MCF 10A (cell line): ENCODE measurements around the gene SIRT4. TPM values are rescaled to one million over a fixed set of nuclear protein-coding genes. Genes with fewer than 3 reads are reported as not detected.

Source experiments
- BruUV-seq: library from RNA; stranded (reverse); fragments of 400-500 nt; replicated peaks from 2 replicates; lab custom pipeline; 2021; lab: Mats Ljungman, UMichigan
- CTCF ChIA-PET: fragments of 300-600 bp; sonication (Branson Sonifier 250); formaldehyde crosslinking; extraction: SDS; loops from one replicate; lab custom pipeline; 2021; ENCODE audit warnings: antibody characterized with exemption, inconsistent platforms; lab: Yijun Ruan, JAX
- POLR2A ChIA-PET: fragments of 300-600, 350-650 bp; sonication (Branson Sonifier 250); formaldehyde crosslinking; extraction: SDS; loops from one replicate; lab custom pipeline; 2020; ENCODE audit warnings: antibody characterized with exemption, inconsistent platforms; lab: Yijun Ruan, JAX
- DNase-seq: peaks from one replicate; pipeline ENCODE4 v3.0.0-alpha.2; 2018; ENCODE audit not compliant: unreplicated experiment
- H3K27ac Mint-ChIP-seq: one replicate; pipeline ENCODE4 v1.8.0; 2022; ENCODE audit warnings: mild to moderate bottlenecking, low read depth, mixed read lengths; ENCODE audit not compliant: unreplicated experiment
- H3K27me3 Mint-ChIP-seq: one replicate; pipeline ENCODE4 v1.8.0; 2022; ENCODE audit warnings: mixed read lengths; ENCODE audit not compliant: insufficient read depth, unreplicated experiment
- H3K36me3 Mint-ChIP-seq: one replicate; pipeline ENCODE4 v1.8.0; 2022; ENCODE audit warnings: mild to moderate bottlenecking, moderate library complexity, mixed read lengths; ENCODE audit not compliant: insufficient read depth, unreplicated experiment
- H3K4me1 Mint-ChIP-seq: one replicate; pipeline ENCODE4 v1.8.0; 2022; ENCODE audit warnings: mixed read lengths; ENCODE audit not compliant: insufficient read depth, unreplicated experiment
- H3K4me3 Mint-ChIP-seq: one replicate; pipeline ENCODE4 v1.8.0; 2022; ENCODE audit warnings: mild to moderate bottlenecking, moderate library complexity, mixed read lengths; ENCODE audit not compliant: unreplicated experiment
- H3K9me3 Mint-ChIP-seq: one replicate; pipeline ENCODE4 v1.8.0; 2022; ENCODE audit warnings: mixed read lengths; ENCODE audit not compliant: unreplicated experiment
- intact Hi-C: fragments of 100-400 bp; cut with micrococcal nuclease; formaldehyde crosslinking; loops from 2 replicates; pipeline ENCODE4 v1.14.1; 2022
- total RNA-seq: library from RNA; stranded (reverse); gene quantifications from 2 replicates; pipeline ENCODE4 v1.2.3, GENCODE V29; 2022
- TF ChIP-seq, protein P1 (sequence below): fragments of 200-600 bp; IDR thresholded peaks from one replicate; pipeline ENCODE4 v1.8.0; 2022; ENCODE audit warnings: antibody characterized with exemption, mild to moderate bottlenecking; ENCODE audit not compliant: unreplicated experiment

Gene SIRT4
- total RNA-seq, 1 experiment from 2014 or later = 0.61 TPM

DNA sequence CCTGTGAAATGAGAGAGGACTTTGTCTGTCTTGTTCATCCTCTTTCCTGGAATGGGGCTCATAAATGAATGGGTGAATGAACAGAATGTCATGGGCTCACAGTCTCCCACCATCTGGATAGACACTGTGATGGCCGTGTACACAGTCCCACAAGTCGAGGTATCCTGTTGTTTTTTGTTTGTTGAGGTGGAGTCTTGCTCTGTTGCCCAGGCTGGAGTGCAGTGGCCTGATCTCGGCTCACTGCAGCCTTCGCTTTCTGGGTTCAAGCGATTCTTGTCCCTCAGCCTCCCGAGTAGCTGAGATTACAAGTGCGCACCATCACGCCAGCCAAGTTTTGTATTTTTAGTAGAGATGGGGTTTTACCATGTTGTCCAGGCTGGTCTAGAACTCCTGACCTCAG is 41.6 kb downstream of the SIRT4 start:
- ChIA-PET POLR2A (interaction anchor here (1.4 kb wide), 1 partner anchor 21 kb away, joined by 4 read pairs; no protein-coding TSS in a partner anchor), CTCF (no interaction called here)
- TF ChIP-seq, protein P1, sequence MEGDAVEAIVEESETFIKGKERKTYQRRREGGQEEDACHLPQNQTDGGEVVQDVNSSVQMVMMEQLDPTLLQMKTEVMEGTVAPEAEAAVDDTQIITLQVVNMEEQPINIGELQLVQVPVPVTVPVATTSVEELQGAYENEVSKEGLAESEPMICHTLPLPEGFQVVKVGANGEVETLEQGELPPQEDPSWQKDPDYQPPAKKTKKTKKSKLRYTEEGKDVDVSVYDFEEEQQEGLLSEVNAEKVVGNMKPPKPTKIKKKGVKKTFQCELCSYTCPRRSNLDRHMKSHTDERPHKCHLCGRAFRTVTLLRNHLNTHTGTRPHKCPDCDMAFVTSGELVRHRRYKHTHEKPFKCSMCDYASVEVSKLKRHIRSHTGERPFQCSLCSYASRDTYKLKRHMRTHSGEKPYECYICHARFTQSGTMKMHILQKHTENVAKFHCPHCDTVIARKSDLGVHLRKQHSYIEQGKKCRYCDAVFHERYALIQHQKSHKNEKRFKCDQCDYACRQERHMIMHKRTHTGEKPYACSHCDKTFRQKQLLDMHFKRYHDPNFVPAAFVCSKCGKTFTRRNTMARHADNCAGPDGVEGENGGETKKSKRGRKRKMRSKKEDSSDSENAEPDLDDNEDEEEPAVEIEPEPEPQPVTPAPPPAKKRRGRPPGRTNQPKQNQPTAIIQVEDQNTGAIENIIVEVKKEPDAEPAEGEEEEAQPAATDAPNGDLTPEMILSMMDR = no peak
- Mint-ChIP-seq H3K27me3 (peaks cover under 1% of the 10 kb centered on the region), H3K9me3 (no peaks in the 10 kb centered on the region), H3K4me3 (no peak overlapping the region), H3K4me1 (no peaks in the 10 kb centered on the region), H3K27ac (no peak overlapping the region), H3K36me3 (no peaks in the 10 kb centered on the region)
- BruUV-seq = no TSS peak
- intact Hi-C loops = no loop called here
- no peak for DNase-seq

DNA sequence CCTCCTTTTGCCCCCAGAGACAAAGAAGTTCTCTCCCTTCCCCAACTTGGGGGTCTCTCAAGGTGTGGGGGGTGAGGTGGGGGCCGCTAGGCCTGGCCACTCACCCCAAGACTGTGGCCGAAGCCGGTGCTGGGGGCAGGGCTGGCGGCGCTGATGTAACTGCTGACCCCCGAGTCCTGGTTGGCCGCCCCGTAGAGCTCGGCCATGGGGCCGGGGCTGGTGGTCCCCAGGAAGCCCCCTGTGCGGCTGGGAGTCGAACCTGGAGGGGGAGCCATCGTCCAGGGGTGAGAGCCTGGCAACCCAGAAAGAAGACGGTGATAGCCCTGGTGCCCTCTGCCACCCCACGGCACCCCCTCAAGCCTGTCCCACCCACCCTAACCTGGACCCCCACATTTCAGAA is 43.9 kb downstream of the SIRT4 start:
- BruUV-seq = no TSS peak
- no peak overlapping the region for H3K27ac Mint-ChIP-seq
- no peak for DNase-seq
- POLR2A ChIA-PET = no interaction called here
- no peaks in the 10 kb centered on the region for H3K27me3 Mint-ChIP-seq
- H3K4me1 Mint-ChIP-seq = no peaks in the 10 kb centered on the region
- no peaks in the 10 kb centered on the region for H3K36me3 Mint-ChIP-seq
- no peak overlapping the region for H3K4me3 Mint-ChIP-seq
- TF ChIP-seq, protein P1 = no peak
- CTCF ChIA-PET = no interaction called here
- no peaks in the 10 kb centered on the region for H3K9me3 Mint-ChIP-seq
- intact Hi-C loops = no loop called here

DNA sequence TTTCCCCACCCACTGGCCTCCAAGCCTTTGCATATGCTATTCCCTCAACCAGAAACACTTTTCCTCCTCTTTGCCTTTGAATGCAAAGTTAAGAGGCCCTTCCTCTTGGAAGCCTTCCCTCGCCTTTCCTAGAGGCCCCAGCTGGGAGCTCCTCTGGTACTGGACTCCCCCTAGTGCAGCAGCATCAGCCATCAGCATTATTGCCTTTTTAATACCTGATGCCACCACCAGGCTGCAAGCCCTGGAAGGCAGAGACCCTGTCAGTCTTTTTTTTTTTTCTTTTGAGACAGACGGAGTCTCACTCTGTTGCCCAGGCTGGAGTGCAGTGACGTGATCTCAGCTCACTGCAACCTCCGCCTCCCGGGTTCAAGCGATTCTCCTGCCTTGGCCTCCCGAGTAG is 44.6 kb downstream of the SIRT4 start:
- no peaks in the 10 kb centered on the region for H3K36me3 Mint-ChIP-seq
- ChIA-PET CTCF (interaction anchor here (0.6 to 1.0 kb wide), 2 partner anchors 10 to 567 kb away, joined by 3 read pairs; no protein-coding TSS in a partner anchor), POLR2A (no interaction called here)
- H3K9me3 Mint-ChIP-seq = no peaks in the 10 kb centered on the region
- TF ChIP-seq, protein P1 = no peak
- no peaks in the 10 kb centered on the region for H3K4me1 Mint-ChIP-seq
- no TSS peak for BruUV-seq
- no peak for DNase-seq
- intact Hi-C loops = no loop called here
- no peak overlapping the region for H3K27ac Mint-ChIP-seq
- no peaks in the 10 kb centered on the region for H3K27me3 Mint-ChIP-seq
- H3K4me3 Mint-ChIP-seq = no peak overlapping the region

DNA sequence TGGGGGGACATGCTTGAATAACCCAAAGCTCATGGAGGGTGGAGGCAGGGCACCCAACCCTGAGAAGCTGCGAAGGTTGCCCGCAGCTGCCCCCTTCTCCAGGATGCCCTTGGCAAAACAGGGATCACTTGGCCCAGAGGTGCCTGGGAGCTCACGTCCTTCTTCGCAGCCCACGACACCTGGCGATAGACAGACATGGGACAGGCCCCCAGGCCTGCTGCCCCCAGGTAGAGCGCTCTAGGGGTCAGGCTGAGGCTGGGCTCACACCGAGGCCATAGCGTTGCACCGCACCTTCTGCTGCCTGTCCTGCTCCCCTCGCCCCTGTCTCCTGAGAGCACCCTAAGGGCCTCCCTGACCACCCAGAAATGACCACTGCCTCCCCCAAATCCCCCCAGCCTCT is 45.6 kb downstream of the SIRT4 start:
- ChIA-PET CTCF (interaction anchor here (0.6 to 1.0 kb wide), 3 partner anchors 9 to 20 kb away, joined by 3 read pairs; partner anchors contain the start of gene PLA2G1B), POLR2A (interaction anchor here (0.7 kb wide), 1 partner anchor 178 kb away, joined by 3 read pairs; no protein-coding TSS in a partner anchor)
- Mint-ChIP-seq H3K27ac (no peak overlapping the region), H3K9me3 (no peaks in the 10 kb centered on the region), H3K4me1 (no peaks in the 10 kb centered on the region), H3K27me3 (no peaks in the 10 kb centered on the region), H3K4me3 (no peak overlapping the region), H3K36me3 (no peaks in the 10 kb centered on the region)
- intact Hi-C loops = no loop called here
- TF ChIP-seq, protein P1 = no peak
- DNase-seq = no peak
- no TSS peak for BruUV-seq
